ENCODE data around the gene TTC28. TPM values are rescaled to one million over a fixed set of nuclear protein-coding genes. Genes with fewer than 3 reads are reported as not detected.

The TTC28 gene
- total and polyA plus RNA-seq, 8 donors, result 2.2 to 18.6 (median 11.5) TPM

DNA sequence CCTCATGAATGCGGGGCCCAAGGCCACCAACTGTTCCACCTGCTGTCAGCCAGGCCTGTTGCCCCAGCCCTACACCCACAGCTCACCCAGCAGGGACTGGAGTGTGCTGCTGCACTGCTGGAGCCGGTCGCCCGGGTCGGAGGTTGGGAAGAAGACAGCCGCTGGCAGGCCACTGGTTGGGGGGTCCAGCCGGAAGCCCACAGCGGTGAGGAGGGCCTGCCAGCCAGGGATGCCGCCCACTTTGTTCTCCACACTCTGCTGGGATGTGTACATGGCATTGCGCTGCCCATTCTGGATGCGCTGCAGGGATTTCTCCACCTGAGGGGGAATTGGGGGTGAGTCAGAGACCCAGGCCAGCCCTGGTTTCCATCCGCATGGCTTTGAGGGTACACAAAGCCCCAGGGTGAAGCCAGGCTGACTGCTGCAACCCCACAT, 686.4 kb downstream of the TTC28 start:
- intact Hi-C loops (cut with DNase I), result no loop called here
- Histone ChIP-seq H3K4me1 (no peaks in the 10 kb centered on the region), H3K36me3 (no peaks in the 10 kb centered on the region), H3K4me3 (no peak overlapping the region), H3K9me3 (no peaks in the 10 kb centered on the region), H3K27ac (no peak overlapping the region), H3K27me3 (no peaks in the 10 kb centered on the region)
- TF ChIP-seq, protein P1, sequence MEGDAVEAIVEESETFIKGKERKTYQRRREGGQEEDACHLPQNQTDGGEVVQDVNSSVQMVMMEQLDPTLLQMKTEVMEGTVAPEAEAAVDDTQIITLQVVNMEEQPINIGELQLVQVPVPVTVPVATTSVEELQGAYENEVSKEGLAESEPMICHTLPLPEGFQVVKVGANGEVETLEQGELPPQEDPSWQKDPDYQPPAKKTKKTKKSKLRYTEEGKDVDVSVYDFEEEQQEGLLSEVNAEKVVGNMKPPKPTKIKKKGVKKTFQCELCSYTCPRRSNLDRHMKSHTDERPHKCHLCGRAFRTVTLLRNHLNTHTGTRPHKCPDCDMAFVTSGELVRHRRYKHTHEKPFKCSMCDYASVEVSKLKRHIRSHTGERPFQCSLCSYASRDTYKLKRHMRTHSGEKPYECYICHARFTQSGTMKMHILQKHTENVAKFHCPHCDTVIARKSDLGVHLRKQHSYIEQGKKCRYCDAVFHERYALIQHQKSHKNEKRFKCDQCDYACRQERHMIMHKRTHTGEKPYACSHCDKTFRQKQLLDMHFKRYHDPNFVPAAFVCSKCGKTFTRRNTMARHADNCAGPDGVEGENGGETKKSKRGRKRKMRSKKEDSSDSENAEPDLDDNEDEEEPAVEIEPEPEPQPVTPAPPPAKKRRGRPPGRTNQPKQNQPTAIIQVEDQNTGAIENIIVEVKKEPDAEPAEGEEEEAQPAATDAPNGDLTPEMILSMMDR (IDR thresholded peaks at IDR 0.05), result no peak
- ATAC-seq (no peak), DNase-seq (peak in 1 of 6 donors; percentile 46), FAIRE-seq (no peak)
- WGBS, 2 donors, result 96 to 97% methylated on average over 12 of the region's 12 CpGs

DNA sequence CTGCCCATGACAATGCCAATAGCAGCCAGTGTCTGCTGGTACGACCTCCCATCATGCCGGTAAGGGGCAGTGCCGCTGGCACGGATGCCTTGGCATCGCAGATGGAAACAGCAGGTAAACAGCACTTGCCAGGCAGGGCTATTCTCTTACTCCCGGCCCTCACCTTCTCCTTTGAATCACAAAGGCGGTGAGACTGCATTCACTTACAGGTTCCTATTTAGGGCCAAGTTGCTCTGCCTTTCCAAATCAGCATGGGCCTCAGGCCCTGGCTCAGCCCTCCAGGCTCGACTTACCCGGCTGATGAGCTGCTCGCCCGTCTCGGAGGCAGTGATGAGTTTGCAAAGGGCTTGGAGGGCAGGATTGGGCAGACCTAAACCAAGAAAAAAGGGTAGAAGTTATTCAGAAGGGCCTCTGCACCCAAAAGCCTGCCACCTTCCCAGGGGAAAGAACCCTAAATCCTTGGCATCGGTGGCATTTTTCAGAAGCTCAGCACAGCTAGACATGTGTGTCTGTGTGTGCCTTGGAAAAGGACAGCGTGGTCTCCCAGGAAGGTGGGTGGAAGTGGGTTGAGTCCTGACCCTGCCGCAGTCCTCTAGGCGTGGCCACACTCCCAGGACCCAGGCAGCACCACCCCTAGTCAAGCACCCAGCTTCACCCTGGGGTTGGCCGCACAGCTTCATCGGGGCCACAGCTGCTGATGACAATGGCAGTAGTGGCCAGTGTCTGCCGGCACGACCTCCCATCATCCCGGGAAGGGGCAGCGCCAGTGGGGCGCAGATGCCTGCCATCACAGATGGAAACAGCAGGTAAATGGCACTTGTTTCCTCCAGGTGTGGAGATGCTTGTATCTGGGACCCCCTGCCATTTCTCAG, 687.1 kb downstream of the TTC28 start:
- ATAC-seq (no peak), FAIRE-seq (no peak), DNase-seq (peak in 1 of 6 donors; percentile 30)
- Histone ChIP-seq H3K4me1 (no peaks in the 10 kb centered on the region), H3K36me3 (peaks cover 0 to under 1% (median 0%) of the 10 kb centered on the region in 3 donors), H3K27me3 (no peaks in the 10 kb centered on the region), H3K9me3 (no peaks in the 10 kb centered on the region), H3K27ac (no peak overlapping the region), H3K4me3 (no peak overlapping the region)
- 91 to 94% methylated on average over 23 of the region's 23 CpGs for WGBS, 2 donors
- intact Hi-C loops (cut with DNase I), result no loop called here
- TF ChIP-seq, protein P1 (IDR thresholded peaks at IDR 0.05), result no peak

DNA sequence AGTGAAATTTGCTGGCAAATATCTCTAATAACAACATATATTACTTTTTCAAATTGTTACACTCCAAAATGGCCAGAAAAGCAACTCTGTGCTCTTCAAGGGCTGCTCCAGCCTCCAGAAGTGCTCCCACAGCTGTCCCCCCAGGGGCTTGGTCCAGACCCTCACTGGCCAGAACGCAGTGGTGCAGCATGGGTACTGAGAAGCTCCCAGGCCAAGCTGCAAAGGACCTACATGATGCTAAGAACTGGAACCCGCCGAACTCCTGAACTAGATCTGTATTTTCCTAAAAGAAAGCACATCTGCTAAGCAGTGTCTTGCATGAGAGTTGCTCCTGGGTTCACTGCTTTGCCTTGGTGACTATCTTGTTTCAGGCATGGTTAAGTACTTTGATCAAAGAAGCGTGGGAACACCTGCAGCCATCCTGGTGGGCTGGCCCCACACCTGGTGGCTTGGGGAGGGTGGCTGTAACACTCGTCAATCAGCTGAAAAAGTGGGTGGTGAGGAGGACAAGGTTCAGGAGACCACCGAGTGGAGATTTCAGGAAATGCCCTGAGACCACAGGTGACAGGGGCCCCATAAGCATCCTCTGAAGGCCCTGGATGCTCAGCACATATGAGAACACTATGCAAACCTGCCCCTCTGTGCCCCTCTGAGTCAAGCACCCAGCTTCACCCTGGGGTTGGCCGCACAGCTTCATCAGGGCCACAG, 687.9 kb downstream of the TTC28 start:
- H3K4me1 ChIP-seq, result no peaks in the 10 kb centered on the region
- no peaks in the 10 kb centered on the region for H3K9me3 ChIP-seq
- FAIRE-seq (no peak), DNase-seq (peak in 1 of 6 donors; percentile 35), ATAC-seq (no peak)
- no peak overlapping the region for H3K4me3 ChIP-seq
- peaks cover 0 to 9% (median 0%) of the 10 kb centered on the region in 3 donors for H3K36me3 ChIP-seq
- TF ChIP-seq, protein P1 (IDR thresholded peaks at IDR 0.05), result no peak
- intact Hi-C loops (cut with DNase I), result no loop called here
- H3K27me3 ChIP-seq, result no peaks in the 10 kb centered on the region
- 87 to 91% methylated on average over 7 of the region's 7 CpGs for WGBS, 2 donors
- no peak overlapping the region for H3K27ac ChIP-seq

DNA sequence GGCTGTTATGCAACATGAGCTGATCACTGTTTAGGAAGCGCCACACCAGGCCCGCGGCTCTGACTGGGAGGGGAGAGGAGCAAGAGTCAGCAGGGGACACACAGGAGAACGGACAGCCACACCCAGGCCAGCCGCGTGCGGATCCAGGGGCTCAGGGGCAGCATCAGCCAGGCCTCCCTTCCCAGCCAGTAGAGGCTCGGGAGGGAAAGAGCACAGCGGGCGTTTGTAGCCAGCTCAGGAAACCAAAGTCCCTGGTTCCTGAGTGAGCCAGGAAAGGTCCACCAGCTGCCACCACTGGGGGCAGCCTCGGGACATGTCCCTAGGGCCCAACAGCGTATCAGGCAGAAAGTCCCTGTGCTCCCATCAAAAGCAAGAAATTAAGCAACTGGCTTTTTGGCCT, 688.8 kb downstream of the TTC28 start:
- 76 to 80% methylated on average over 12 of the region's 12 CpGs for WGBS, 2 donors
- intact Hi-C loops (cut with DNase I), result no loop called here
- no peak for FAIRE-seq
- Histone ChIP-seq H3K9me3 (no peaks in the 10 kb centered on the region), H3K27ac (no peak overlapping the region), H3K27me3 (no peaks in the 10 kb centered on the region), H3K4me3 (no peak overlapping the region), H3K36me3 (peaks cover 0 to 10% (median 0%) of the 10 kb centered on the region in 3 donors), H3K4me1 (no peaks in the 10 kb centered on the region)
- ATAC-seq, result peak; percentile 21 to 68 (median 66)
- DNase-seq, result peak in 1 of 6 donors; percentile 56
- TF ChIP-seq, protein P1 (IDR thresholded peaks at IDR 0.05), result peak in 1 of 4 donors; percentile 14
